CD1c-positive myeloid dendritic cell (primary cell): ENCODE results near the gene MPO.

Experiments
- DNase-seq: peaks from one replicate; pipeline ENCODE4 v3.0.0-alpha.2; 2016; ENCODE audit errors: extremely low spot score

Gene MPO

GRCh38 chr17:58320163-58320558, 39.4 kb upstream of the MPO start:
- DNase-seq, result no peak

- DNase-seq, result no peak
Measured at GRCh38 chr17:58319173-58320162, 38.7 kb upstream of the MPO start.

- DNase-seq, result no peak
Measured at GRCh38 chr17:58318627-58319172, 38.0 kb upstream of the MPO start.

- DNase-seq, result no peak
Measured at GRCh38 chr17:58318065-58318481, 37.3 kb upstream of the MPO start.

- DNase-seq, result peak; percentile 70
Measured at GRCh38 chr17:58317421-58318064, 36.8 kb upstream of the MPO start.

GRCh38 chr17:58316260-58316960, 35.7 kb upstream of the MPO start:
- DNase-seq, result no peak

GRCh38 chr17:58315750-58316149, 35.0 kb upstream of the MPO start:
- no peak for DNase-seq

GRCh38 chr17:58315281-58315711, 34.6 kb upstream of the MPO start:
- no peak for DNase-seq

- no peak for DNase-seq
Measured at GRCh38 chr17:58314706-58315015, 33.9 kb upstream of the MPO start.

- DNase-seq, result no peak
Measured at GRCh38 chr17:58313815-58314705, 33.3 kb upstream of the MPO start.

GRCh38 chr17:58312829-58313228, 32.1 kb upstream of the MPO start:
- DNase-seq, result no peak

- no peak for DNase-seq
Measured at GRCh38 chr17:58312021-58312630, 31.4 kb upstream of the MPO start.

- no peak for DNase-seq
Measured at GRCh38 chr17:58311429-58311894, 30.7 kb upstream of the MPO start.

GRCh38 chr17:58310511-58311428, 30.0 kb upstream of the MPO start:
- no peak for DNase-seq

- DNase-seq, result no peak
Measured at GRCh38 chr17:58309918-58310259, 29.2 kb upstream of the MPO start.

- peak; percentile 56 for DNase-seq
Measured at GRCh38 chr17:58308985-58309917, 28.5 kb upstream of the MPO start.

GRCh38 chr17:58308173-58308984, 27.6 kb upstream of the MPO start:
- peak; percentile 84 for DNase-seq
